OCI-LY1 (cell line): ENCODE measurements around the gene TNNT1.

Source experiments
- EZH2 ChIP-seq: fragments of 200-600 bp; sonication (generic), shearing (Covaris generic); IDR thresholded peaks from 2 replicates; pipeline ENCODE4 v1.8.0; 2017; ENCODE audit warnings: borderline replicate concordance, mixed run types, mild to moderate bottlenecking, antibody characterized with exemption, low read length, moderate library complexity, mixed read lengths
- TF ChIP-seq, protein P1 (sequence below): fragments of 200-600 bp; sonication (generic), shearing (Covaris generic); IDR thresholded peaks from 2 replicates; pipeline ENCODE4 v1.5.1; 2017; ENCODE audit warnings: mild to moderate bottlenecking, antibody characterized with exemption, low read length, moderate library complexity, mixed read lengths

DNA sequence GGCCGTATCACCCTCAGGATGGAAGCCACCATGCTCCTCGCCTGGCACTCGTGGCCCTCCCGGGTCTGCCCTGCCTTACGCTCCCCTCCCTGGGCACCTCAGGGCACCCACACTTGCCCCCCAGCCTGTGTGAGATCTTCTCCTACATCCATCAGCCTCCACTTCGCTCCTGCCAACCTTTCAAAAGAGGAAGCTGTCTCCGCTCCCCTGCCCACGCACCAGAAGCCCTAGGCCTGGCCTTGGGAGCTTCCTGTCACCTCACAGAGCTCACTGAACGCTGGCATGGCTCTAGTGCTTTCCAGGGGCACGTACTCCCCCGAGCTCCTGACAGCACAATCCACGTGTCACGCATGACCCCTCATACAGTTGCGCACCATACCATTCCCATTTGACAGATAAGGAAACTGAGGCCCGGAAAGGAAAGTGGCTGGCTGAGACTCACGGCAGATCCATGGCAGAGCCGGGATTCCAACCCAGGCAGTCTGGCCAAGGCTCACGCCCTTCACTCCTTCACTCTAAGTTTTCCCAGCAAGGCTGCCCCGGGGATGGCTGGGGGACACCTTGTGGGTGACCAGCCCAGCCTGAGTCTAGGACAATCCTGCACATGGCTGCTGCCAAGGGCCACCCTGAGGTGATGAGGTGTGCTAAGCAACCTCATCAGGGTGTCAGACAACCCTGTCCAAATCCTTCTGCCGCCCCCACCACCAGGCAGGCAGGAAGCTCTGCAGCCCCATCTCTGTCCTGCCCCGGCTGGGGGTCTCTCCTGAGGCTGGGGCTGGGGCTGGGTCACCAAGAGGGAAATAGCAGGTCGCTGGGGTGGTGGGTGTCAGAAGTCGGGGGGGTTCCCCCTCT is 50.9 kb downstream of the TNNT1 start:
- TF ChIP-seq, protein P1, sequence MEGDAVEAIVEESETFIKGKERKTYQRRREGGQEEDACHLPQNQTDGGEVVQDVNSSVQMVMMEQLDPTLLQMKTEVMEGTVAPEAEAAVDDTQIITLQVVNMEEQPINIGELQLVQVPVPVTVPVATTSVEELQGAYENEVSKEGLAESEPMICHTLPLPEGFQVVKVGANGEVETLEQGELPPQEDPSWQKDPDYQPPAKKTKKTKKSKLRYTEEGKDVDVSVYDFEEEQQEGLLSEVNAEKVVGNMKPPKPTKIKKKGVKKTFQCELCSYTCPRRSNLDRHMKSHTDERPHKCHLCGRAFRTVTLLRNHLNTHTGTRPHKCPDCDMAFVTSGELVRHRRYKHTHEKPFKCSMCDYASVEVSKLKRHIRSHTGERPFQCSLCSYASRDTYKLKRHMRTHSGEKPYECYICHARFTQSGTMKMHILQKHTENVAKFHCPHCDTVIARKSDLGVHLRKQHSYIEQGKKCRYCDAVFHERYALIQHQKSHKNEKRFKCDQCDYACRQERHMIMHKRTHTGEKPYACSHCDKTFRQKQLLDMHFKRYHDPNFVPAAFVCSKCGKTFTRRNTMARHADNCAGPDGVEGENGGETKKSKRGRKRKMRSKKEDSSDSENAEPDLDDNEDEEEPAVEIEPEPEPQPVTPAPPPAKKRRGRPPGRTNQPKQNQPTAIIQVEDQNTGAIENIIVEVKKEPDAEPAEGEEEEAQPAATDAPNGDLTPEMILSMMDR: no peak
- no peak for TF ChIP-seq EZH2
